Panc1 (cell line): Measurements from ENCODE around the gene AVEN. TPM values are rescaled to one million over a fixed set of nuclear protein-coding genes. Genes with fewer than 3 reads are reported as not detected.

Experiments
- ATAC-seq: fragments of 200-7000 bp; cut with Tn5 transposase; 2 replicates; pipeline ENCODE4 v1.9.1; 2020; ENCODE audit warnings: mild to moderate bottlenecking, moderate library complexity
- BruUV-seq: library from RNA; stranded (reverse); fragments of 400-500 nt; replicated peaks from 2 replicates; lab custom pipeline; 2021; lab: Mats Ljungman, UMichigan
- CTCF ChIA-PET: fragments of 300-600 bp; sonication (Branson Sonifier 250); formaldehyde crosslinking; loops from one replicate; lab custom pipeline; 2022; ENCODE audit warnings: antibody characterized with exemption; lab: Charles Lee
- POLR2A ChIA-PET: fragments of 300-600 bp; sonication (Branson Sonifier 250); formaldehyde crosslinking; loops from one replicate; lab custom pipeline; 2022; ENCODE audit warnings: antibody characterized with exemption; lab: Charles Lee
- DNase-seq: peaks from one replicate; pipeline ENCODE4 v3.0.0-alpha.2; 2010; ENCODE audit warnings: low read depth, low spot score
- H3K27ac ChIP-seq: 2 replicates; pipeline ENCODE4 v1.5.1; 2011; ENCODE audit warnings: mild to moderate bottlenecking, low read length, inconsistent platforms
- H3K27me3 ChIP-seq: fragments of 200-500 bp; sonication (Bioruptor generic); 2 replicates; pipeline ENCODE4 v1.6.0; 2014; ENCODE audit warnings: low read length, inconsistent platforms; ENCODE audit not compliant: control insufficient read depth, insufficient read depth
- H3K36me3 ChIP-seq: fragments of 200-500 bp; sonication (Bioruptor generic); 2 replicates; pipeline ENCODE4 v1.5.1; 2014; ENCODE audit warnings: inconsistent platforms, mild to moderate bottlenecking, low read length, moderate library complexity; ENCODE audit not compliant: control insufficient read depth, insufficient read depth
- H3K4me1 ChIP-seq: 2 replicates; pipeline ENCODE4 v1.5.1; 2011; ENCODE audit warnings: inconsistent platforms, mild to moderate bottlenecking, low read length, moderate library complexity; ENCODE audit not compliant: control insufficient read depth, insufficient read depth
- H3K4me3 ChIP-seq, 2 experiments: 2 replicates each; pipeline ENCODE4 v1.5.1; 2011 to 2012; ENCODE audit warnings: low read depth in 2 of 2, low read length in 2 of 2, mild to moderate bottlenecking in 2 of 2, inconsistent platforms in 1 of 2, moderate library complexity in 1 of 2
- H3K9me3 ChIP-seq: fragments of 200-500 bp; sonication (Bioruptor generic); 2 replicates; pipeline ENCODE4 v1.5.1; 2014; ENCODE audit warnings: low read depth, mild to moderate bottlenecking, inconsistent platforms, low read length, moderate library complexity; ENCODE audit not compliant: control insufficient read depth, insufficient read depth
- POLR2AphosphoS5 ChIP-seq: IDR thresholded peaks from 2 replicates; pipeline ENCODE4 v1.6.1; 2012; ENCODE audit warnings: mild to moderate bottlenecking, low read depth, low read length, moderate library complexity
- SIN3A ChIP-seq: IDR thresholded peaks from 2 replicates; pipeline ENCODE4 v1.6.1; 2012; ENCODE audit warnings: low read depth, mild to moderate bottlenecking, low read length, moderate library complexity, borderline replicate concordance; ENCODE audit not compliant: insufficient read depth
- TCF7L2 ChIP-seq: IDR thresholded peaks from 2 replicates; pipeline ENCODE4 v1.6.1; 2011; ENCODE audit warnings: mild to moderate bottlenecking, low read depth, low read length, inconsistent platforms
- in situ Hi-C: cut with HindIII; loops from 2 replicates; pipeline ENCODE4 v1.10.0; 2016; ENCODE audit warnings: low sequenced_read_pairs, low pct_unique_long_range_greater_than_20kb
- intact Hi-C: fragments of 100-400 bp; cut with micrococcal nuclease; formaldehyde crosslinking; loops from one replicate; pipeline ENCODE4 v1.10.0; 2022; ENCODE audit not compliant: unreplicated experiment
- total RNA-seq: library from RNA; stranded (reverse); gene quantifications from one replicate; pipeline ENCODE4 v1.2.1, GENCODE V29; 2021; ENCODE audit not compliant: unreplicated experiment
- TF ChIP-seq, protein P1 (sequence below), 2 experiments: IDR thresholded peaks; 2 replicates each; pipeline ENCODE4 v1.6.1; 2011 to 2012; ENCODE audit warnings: low read depth in 2 of 2, control low read depth in 1 of 2, low read length in 1 of 2, mild to moderate bottlenecking in 1 of 2, moderate library complexity in 1 of 2; ENCODE audit not compliant: insufficient read depth in 1 of 2
- TF ChIP-seq, protein P2 (sequence below): fragments of 450-650 bp; IDR thresholded peaks from 2 replicates; pipeline ENCODE4 v1.5.1; 2017; ENCODE audit warnings: mild to moderate bottlenecking

AVEN gene
- total RNA-seq, 1 experiment from 2014 or later = 18.4 TPM

DNA sequence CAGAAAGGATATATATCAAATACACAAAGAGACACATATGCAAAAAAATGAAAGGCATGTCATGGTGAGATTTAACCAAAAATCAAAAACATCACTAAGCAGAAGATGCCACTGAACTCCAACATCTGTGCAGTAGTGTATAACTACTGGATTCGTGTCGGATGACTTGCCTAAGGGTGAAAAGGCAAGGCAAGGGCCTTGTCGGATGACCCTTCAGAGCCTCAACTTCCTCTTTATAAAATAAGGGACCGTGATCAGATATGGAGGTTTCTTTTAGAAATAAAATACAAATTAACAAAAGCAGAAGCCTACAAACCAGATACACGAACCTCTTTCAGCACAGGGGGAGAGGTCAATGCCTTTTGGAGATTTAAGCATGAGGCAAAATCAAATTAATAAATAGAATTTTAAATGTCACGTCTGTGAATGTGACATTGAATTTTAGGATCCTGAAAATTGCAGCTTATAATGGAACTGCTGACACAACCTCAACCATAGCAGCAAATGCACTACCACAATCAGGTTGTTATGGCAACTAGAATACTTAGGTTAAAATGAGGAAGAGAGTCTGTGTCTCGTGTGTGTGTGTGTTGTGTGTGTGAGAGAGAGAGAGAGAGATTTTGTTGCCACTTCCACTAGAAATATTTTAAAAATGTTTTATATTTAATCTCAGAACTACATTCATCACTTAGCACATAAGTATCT lies 79.0 kb downstream of the AVEN start:
- intact Hi-C loops (no loop called here), in situ Hi-C loops (no loop called here)
- H3K4me3 ChIP-seq = no peak overlapping the region
- no peak for ATAC-seq
- no peaks in the 10 kb centered on the region for H3K4me1 ChIP-seq
- CTCF ChIA-PET = no interaction called here
- H3K27ac ChIP-seq = no peak overlapping the region
- no peak for TF ChIP-seq SIN3A
- TF ChIP-seq POLR2AphosphoS5 = no peak
- TF ChIP-seq, protein P1, sequence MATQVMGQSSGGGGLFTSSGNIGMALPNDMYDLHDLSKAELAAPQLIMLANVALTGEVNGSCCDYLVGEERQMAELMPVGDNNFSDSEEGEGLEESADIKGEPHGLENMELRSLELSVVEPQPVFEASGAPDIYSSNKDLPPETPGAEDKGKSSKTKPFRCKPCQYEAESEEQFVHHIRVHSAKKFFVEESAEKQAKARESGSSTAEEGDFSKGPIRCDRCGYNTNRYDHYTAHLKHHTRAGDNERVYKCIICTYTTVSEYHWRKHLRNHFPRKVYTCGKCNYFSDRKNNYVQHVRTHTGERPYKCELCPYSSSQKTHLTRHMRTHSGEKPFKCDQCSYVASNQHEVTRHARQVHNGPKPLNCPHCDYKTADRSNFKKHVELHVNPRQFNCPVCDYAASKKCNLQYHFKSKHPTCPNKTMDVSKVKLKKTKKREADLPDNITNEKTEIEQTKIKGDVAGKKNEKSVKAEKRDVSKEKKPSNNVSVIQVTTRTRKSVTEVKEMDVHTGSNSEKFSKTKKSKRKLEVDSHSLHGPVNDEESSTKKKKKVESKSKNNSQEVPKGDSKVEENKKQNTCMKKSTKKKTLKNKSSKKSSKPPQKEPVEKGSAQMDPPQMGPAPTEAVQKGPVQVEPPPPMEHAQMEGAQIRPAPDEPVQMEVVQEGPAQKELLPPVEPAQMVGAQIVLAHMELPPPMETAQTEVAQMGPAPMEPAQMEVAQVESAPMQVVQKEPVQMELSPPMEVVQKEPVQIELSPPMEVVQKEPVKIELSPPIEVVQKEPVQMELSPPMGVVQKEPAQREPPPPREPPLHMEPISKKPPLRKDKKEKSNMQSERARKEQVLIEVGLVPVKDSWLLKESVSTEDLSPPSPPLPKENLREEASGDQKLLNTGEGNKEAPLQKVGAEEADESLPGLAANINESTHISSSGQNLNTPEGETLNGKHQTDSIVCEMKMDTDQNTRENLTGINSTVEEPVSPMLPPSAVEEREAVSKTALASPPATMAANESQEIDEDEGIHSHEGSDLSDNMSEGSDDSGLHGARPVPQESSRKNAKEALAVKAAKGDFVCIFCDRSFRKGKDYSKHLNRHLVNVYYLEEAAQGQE (IDR thresholded peaks at IDR 0.05; ENCODE audit: insufficient read depth in 1 of 2, low read depth in 2 of 2, low read length in 1 of 2) = no peak
- TF ChIP-seq, protein P2, sequence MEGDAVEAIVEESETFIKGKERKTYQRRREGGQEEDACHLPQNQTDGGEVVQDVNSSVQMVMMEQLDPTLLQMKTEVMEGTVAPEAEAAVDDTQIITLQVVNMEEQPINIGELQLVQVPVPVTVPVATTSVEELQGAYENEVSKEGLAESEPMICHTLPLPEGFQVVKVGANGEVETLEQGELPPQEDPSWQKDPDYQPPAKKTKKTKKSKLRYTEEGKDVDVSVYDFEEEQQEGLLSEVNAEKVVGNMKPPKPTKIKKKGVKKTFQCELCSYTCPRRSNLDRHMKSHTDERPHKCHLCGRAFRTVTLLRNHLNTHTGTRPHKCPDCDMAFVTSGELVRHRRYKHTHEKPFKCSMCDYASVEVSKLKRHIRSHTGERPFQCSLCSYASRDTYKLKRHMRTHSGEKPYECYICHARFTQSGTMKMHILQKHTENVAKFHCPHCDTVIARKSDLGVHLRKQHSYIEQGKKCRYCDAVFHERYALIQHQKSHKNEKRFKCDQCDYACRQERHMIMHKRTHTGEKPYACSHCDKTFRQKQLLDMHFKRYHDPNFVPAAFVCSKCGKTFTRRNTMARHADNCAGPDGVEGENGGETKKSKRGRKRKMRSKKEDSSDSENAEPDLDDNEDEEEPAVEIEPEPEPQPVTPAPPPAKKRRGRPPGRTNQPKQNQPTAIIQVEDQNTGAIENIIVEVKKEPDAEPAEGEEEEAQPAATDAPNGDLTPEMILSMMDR = no peak
- no peak for TF ChIP-seq TCF7L2
- no peaks in the 10 kb centered on the region for H3K9me3 ChIP-seq
- POLR2A ChIA-PET = interaction anchor here (0.9 kb wide), 1 partner anchor 468 kb away, joined by 3 read pairs; no protein-coding TSS in a partner anchor
- no peaks in the 10 kb centered on the region for H3K27me3 ChIP-seq
- no TSS peak for BruUV-seq
- DNase-seq = no peak
- H3K36me3 ChIP-seq = no peaks in the 10 kb centered on the region

DNA sequence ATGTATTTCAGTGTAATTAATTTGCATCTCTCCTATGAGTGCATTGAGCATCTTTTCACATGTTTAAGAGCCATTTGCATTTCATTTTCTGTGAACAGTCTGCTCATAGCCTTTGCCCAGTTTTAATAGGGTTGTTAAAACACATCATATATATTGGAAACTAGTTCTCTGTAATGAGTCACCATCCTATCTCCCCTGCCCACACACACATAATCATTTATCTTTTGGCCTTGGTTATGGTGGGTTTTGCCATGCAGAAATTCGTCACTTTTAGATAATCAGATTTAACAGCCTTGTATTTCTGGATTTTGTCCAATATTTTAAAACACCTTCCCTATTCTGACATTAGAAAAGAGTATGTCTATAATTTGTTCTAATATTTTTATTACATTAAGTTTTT lies 82.6 kb downstream of the AVEN start:
- in situ Hi-C loops = no loop called here
- intact Hi-C loops = no loop called here
- Histone ChIP-seq H3K4me1 (no peaks in the 10 kb centered on the region), H3K27ac (no peak overlapping the region), H3K36me3 (no peaks in the 10 kb centered on the region), H3K9me3 (no peaks in the 10 kb centered on the region), H3K4me3 (no peak overlapping the region), H3K27me3 (no peaks in the 10 kb centered on the region)
- TF ChIP-seq, protein P2 = no peak
- TF ChIP-seq, protein P1 (IDR thresholded peaks at IDR 0.05; ENCODE audit: insufficient read depth in 1 of 2, low read depth in 2 of 2, low read length in 1 of 2) = no peak
- no peak for TF ChIP-seq TCF7L2
- no peak for TF ChIP-seq POLR2AphosphoS5
- TF ChIP-seq SIN3A = no peak
- no TSS peak for BruUV-seq
- ChIA-PET CTCF (no interaction called here), POLR2A (no interaction called here)
- no peak for ATAC-seq
- no peak for DNase-seq
